GM21515 (cell line): Measurements from ENCODE around the gene ALG14.

Source experiments
- ATAC-seq: cut with Tn5 transposase; IDR thresholded peaks from one replicate; pipeline ENCODE4 v1.9.1; 2021; ENCODE audit not compliant: unreplicated experiment

The ALG14 gene

DNA sequence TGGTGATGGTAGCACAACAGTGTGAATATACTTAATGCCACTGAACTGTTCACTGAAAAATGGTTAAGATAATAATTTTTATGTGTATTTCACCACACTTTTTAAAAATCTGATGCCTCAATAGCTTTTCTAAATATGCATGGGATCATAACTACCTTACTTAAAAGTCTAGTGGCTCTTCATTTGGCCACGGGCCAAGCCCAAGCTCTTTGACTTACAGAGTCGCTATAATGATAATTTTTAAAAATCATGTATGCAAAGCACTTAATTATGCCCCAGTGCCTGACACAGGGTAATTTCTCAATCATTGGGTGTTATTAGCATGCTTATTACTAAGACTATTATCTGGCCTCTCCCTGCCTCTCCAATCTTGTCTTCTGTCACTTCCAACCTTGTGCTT is 138.2 kb downstream of the ALG14 start:
- ATAC-seq: no peak

DNA sequence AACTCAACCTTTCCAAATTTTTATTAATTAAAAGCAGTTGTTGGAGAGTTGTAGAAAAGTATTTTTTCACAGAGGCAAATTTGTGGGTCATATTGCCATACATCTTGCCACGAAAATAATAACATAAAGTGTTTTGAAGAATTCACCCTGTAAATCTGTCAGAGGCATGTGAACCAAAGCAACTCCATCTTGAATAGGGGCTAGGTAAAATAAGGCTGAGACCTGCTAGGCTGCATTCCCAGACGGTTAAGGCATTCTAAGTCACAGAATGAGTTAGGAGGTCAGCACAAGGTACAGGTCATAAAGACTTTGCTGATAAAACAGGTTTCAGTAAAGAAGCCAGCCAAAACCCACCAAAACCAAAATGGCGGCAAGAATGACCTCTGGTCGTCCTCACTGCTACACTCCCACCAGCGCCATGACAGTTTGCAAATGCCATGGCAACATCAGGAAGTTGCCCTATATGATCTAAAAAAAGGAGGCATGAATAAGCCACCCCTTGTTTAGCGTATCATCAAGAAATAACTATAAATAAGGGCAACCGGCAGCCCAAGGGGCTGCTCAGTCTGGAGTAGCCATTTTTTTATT is 141.4 kb downstream of the ALG14 start:
- no peak for ATAC-seq

- no peak for ATAC-seq
Measured at GRCh38 chr1:94929351-94930217, 143.2 kb downstream of the ALG14 start.

DNA sequence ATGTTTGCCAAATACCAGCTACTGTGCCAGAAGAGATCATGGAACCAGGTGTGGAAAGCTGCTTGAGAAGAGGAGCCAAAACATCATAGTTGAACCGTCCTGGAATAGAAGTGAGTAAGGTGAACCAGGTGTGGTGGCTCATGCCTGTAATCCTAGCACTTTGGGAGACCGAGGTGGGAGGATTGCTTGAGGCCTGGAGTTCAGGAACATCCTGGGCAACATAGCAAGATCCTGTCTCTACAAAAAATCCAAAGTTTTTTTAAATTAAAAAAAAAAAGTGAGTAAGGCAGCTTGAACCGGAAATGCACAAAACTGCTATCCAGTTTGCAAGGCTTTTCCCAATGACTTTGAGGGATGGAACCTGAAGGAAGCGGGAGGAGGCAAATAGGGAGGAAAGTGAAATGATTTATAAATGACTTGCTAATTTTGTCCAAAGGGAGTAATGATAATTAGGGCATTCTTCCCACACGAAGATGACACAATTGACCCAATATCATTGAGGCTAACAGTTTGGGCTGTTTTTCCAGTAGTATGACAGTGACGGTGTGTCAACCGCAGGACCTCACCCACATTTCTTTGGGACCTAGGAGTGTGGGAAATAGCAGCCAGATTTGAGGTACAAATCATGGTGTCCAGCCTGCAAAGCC is 144.3 kb downstream of the ALG14 start:
- no peak for ATAC-seq

GRCh38 chr1:94927405-94928175 is 145.2 kb downstream of the ALG14 start:
- ATAC-seq: peak; percentile 11

GRCh38 chr1:94926915-94927404 is 145.8 kb downstream of the ALG14 start, which contains the start of gene CNN3:
CNN3 (minus strand) TSS chr1:94927110; CDS start chr1:94926894, 216 bp downstream.
- peak; percentile 82 for ATAC-seq

GRCh38 chr1:94926126-94926914 is 146.4 kb downstream of the ALG14 start:
- peak; percentile 28 for ATAC-seq

DNA sequence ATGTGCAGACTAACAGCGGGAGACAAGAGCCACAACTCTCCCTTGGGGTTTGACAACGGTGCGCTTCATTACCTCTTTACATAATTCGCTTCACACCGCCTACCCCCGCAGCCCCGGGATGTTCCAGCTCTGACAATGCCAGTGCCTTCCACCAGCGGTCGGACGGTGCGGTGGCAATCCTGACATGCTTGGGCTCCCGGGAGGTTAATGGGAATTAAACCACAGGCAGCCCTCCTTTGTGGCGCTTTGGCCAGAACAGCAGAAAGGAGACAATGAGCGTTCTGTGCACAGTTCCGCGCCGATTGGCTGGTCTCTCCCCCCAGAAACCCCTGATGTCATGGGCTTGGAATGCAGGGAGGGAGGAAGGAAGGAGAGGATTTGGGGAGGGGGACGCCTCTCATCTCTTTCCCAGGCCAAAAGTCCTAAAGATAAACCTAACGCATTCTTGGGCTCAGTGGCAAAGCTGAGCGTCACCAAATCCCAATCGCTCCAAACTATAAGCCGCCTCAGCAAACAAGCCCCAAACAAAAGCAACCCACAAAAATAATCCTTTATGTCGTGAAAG is 147.1 kb downstream of the ALG14 start:
- ATAC-seq: no peak

- ATAC-seq: no peak
Measured at GRCh38 chr1:94925004-94925403, 147.7 kb downstream of the ALG14 start.
